ENCODE data around the gene HNRNPC.

The HNRNPC gene

GRCh38 chr14:21251215-21251614 lies 18.0 kb downstream of the HNRNPC start:
- H3K4me2 ChIP-seq (ENCODE audit: low read length) = no peak overlapping the region
- H3K79me1 ChIP-seq (ENCODE audit: low read length) = no peaks in the 10 kb centered on the region
- H3K4ac ChIP-seq (ENCODE audit: low read depth, low read length) = no peak overlapping the region
- no peak overlapping the region for H3K18ac ChIP-seq (ENCODE audit: low read length)
- H3K36me3 ChIP-seq (ENCODE audit: control insufficient read depth, insufficient read depth, low read length) = no peaks in the 10 kb centered on the region
- H2BK5ac ChIP-seq (ENCODE audit: low read length) = no peak overlapping the region
- H3K27me3 ChIP-seq (ENCODE audit: insufficient read depth, low read length, poor library complexity) = no peaks in the 10 kb centered on the region
- H3K9ac ChIP-seq (ENCODE audit: low read length) = no peak overlapping the region
- DNase-seq = no peak
- H4K5ac ChIP-seq (ENCODE audit: low read length) = no peak overlapping the region
- H2BK120ac ChIP-seq (ENCODE audit: low read depth, low read length) = no peak overlapping the region
- H3K4me1 ChIP-seq (ENCODE audit: control insufficient read depth, low read depth, low read length) = no peaks in the 10 kb centered on the region
- H3K23ac ChIP-seq (ENCODE audit: low read length) = no peak overlapping the region
- H3K27ac ChIP-seq (ENCODE audit: low read depth, low read length) = no peak overlapping the region
- no peak overlapping the region for H4K8ac ChIP-seq (ENCODE audit: low read depth, low read length)
- H2BK15ac ChIP-seq (replicated peaks; ENCODE audit: low read depth) = no peak overlapping the region
- peaks cover 90% of the 10 kb centered on the region for H3K79me2 ChIP-seq (ENCODE audit: control insufficient read depth, insufficient read depth, low read length)
- H2AK5ac ChIP-seq (ENCODE audit: low read length) = no peak overlapping the region
- no peak overlapping the region for H3K4me3 ChIP-seq (ENCODE audit: low read length)
- H3K56ac ChIP-seq (ENCODE audit: low read length) = no peak overlapping the region
- no CpG with 5 or more reads among the region's 5 CpGs for WGBS (ENCODE audit: extremely low coverage, insufficient coverage, low lambda C conversion rate)

GRCh38 chr14:21248739-21249411 lies 20.4 kb downstream of the HNRNPC start:
- Histone ChIP-seq H4K8ac (ENCODE audit: low read depth, low read length) (no peak overlapping the region), H3K79me2 (ENCODE audit: control insufficient read depth, insufficient read depth, low read length) (peaks cover 91% of the 10 kb centered on the region), H3K27me3 (ENCODE audit: insufficient read depth, low read length, poor library complexity) (no peaks in the 10 kb centered on the region), H3K36me3 (ENCODE audit: control insufficient read depth, insufficient read depth, low read length) (peaks cover 2% of the 10 kb centered on the region), H3K4ac (ENCODE audit: low read depth, low read length) (no peak overlapping the region), H3K27ac (ENCODE audit: low read depth, low read length) (no peak overlapping the region), H2BK15ac (replicated peaks; ENCODE audit: low read depth) (no peak overlapping the region), H3K9ac (ENCODE audit: low read length) (no peak overlapping the region), H3K23ac (ENCODE audit: low read length) (no peak overlapping the region), H3K18ac (ENCODE audit: low read length) (no peak overlapping the region), H2BK120ac (ENCODE audit: low read depth, low read length) (no peak overlapping the region), H2AK5ac (ENCODE audit: low read length) (no peak overlapping the region), H3K4me2 (ENCODE audit: low read length) (no peak overlapping the region), H2BK5ac (ENCODE audit: low read length) (no peak overlapping the region), H4K5ac (ENCODE audit: low read length) (no peak overlapping the region), H3K4me1 (ENCODE audit: control insufficient read depth, low read depth, low read length) (no peaks in the 10 kb centered on the region), H3K56ac (ENCODE audit: low read length) (no peak overlapping the region), H3K4me3 (ENCODE audit: low read length) (no peak overlapping the region), H3K79me1 (ENCODE audit: low read length) (peaks cover 1% of the 10 kb centered on the region)
- no peak for DNase-seq
- no CpG with 5 or more reads among the region's 8 CpGs for WGBS (ENCODE audit: extremely low coverage, insufficient coverage, low lambda C conversion rate)

GRCh38 chr14:21248338-21248737 lies 20.9 kb downstream of the HNRNPC start:
- DNase-seq = no peak
- Histone ChIP-seq H3K4ac (ENCODE audit: low read depth, low read length) (no peak overlapping the region), H3K4me2 (ENCODE audit: low read length) (no peak overlapping the region), H3K27me3 (ENCODE audit: insufficient read depth, low read length, poor library complexity) (no peaks in the 10 kb centered on the region), H2BK5ac (ENCODE audit: low read length) (no peak overlapping the region), H2AK5ac (ENCODE audit: low read length) (no peak overlapping the region), H4K5ac (ENCODE audit: low read length) (no peak overlapping the region), H3K56ac (ENCODE audit: low read length) (no peak overlapping the region), H3K18ac (ENCODE audit: low read length) (no peak overlapping the region), H3K36me3 (ENCODE audit: control insufficient read depth, insufficient read depth, low read length) (peaks cover 2% of the 10 kb centered on the region), H3K79me2 (ENCODE audit: control insufficient read depth, insufficient read depth, low read length) (peaks cover 90% of the 10 kb centered on the region), H3K9ac (ENCODE audit: low read length) (no peak overlapping the region), H2BK120ac (ENCODE audit: low read depth, low read length) (no peak overlapping the region), H3K4me3 (ENCODE audit: low read length) (no peak overlapping the region), H3K27ac (ENCODE audit: low read depth, low read length) (no peak overlapping the region), H2BK15ac (replicated peaks; ENCODE audit: low read depth) (no peak overlapping the region), H3K4me1 (ENCODE audit: control insufficient read depth, low read depth, low read length) (no peaks in the 10 kb centered on the region), H3K23ac (ENCODE audit: low read length) (no peak overlapping the region), H3K79me1 (ENCODE audit: low read length) (peaks cover 1% of the 10 kb centered on the region), H4K8ac (ENCODE audit: low read depth, low read length) (no peak overlapping the region)
- no CpG with 5 or more reads among the region's 1 CpG for WGBS (ENCODE audit: extremely low coverage, insufficient coverage, low lambda C conversion rate)

GRCh38 chr14:21245813-21246212 lies 23.4 kb downstream of the HNRNPC start:
- Histone ChIP-seq H3K18ac (ENCODE audit: low read length) (no peak overlapping the region), H3K56ac (ENCODE audit: low read length) (no peak overlapping the region), H3K23ac (ENCODE audit: low read length) (no peak overlapping the region), H4K5ac (ENCODE audit: low read length) (no peak overlapping the region), H3K4me2 (ENCODE audit: low read length) (no peak overlapping the region), H4K8ac (ENCODE audit: low read depth, low read length) (no peak overlapping the region), H3K9ac (ENCODE audit: low read length) (no peak overlapping the region), H3K27ac (ENCODE audit: low read depth, low read length) (no peak overlapping the region), H3K79me1 (ENCODE audit: low read length) (peaks cover 1% of the 10 kb centered on the region), H2BK5ac (ENCODE audit: low read length) (no peak overlapping the region), H2AK5ac (ENCODE audit: low read length) (no peak overlapping the region), H3K4ac (ENCODE audit: low read depth, low read length) (no peak overlapping the region), H2BK15ac (replicated peaks; ENCODE audit: low read depth) (no peak overlapping the region), H2BK120ac (ENCODE audit: low read depth, low read length) (no peak overlapping the region), H3K4me3 (ENCODE audit: low read length) (no peak overlapping the region), H3K79me2 (ENCODE audit: control insufficient read depth, insufficient read depth, low read length) (peaks cover 89% of the 10 kb centered on the region), H3K4me1 (ENCODE audit: control insufficient read depth, low read depth, low read length) (no peaks in the 10 kb centered on the region), H3K27me3 (ENCODE audit: insufficient read depth, low read length, poor library complexity) (no peaks in the 10 kb centered on the region), H3K36me3 (ENCODE audit: control insufficient read depth, insufficient read depth, low read length) (peaks cover 2% of the 10 kb centered on the region)
- no CpG with 5 or more reads among the region's 7 CpGs for WGBS (ENCODE audit: extremely low coverage, insufficient coverage, low lambda C conversion rate)
- DNase-seq = no peak

GRCh38 chr14:21244544-21244943 lies 24.7 kb downstream of the HNRNPC start:
- Histone ChIP-seq H2BK15ac (replicated peaks; ENCODE audit: low read depth) (no peak overlapping the region), H3K23ac (ENCODE audit: low read length) (no peak overlapping the region), H3K36me3 (ENCODE audit: control insufficient read depth, insufficient read depth, low read length) (peaks cover 2% of the 10 kb centered on the region), H3K56ac (ENCODE audit: low read length) (no peak overlapping the region), H3K27ac (ENCODE audit: low read depth, low read length) (no peak overlapping the region), H3K4me3 (ENCODE audit: low read length) (no peak overlapping the region), H2AK5ac (ENCODE audit: low read length) (no peak overlapping the region), H3K9ac (ENCODE audit: low read length) (no peak overlapping the region), H3K79me2 (ENCODE audit: control insufficient read depth, insufficient read depth, low read length) (peaks cover 89% of the 10 kb centered on the region), H3K4ac (ENCODE audit: low read depth, low read length) (no peak overlapping the region), H4K5ac (ENCODE audit: low read length) (no peak overlapping the region), H3K79me1 (ENCODE audit: low read length) (peaks cover 1% of the 10 kb centered on the region), H4K8ac (ENCODE audit: low read depth, low read length) (no peak overlapping the region), H2BK120ac (ENCODE audit: low read depth, low read length) (no peak overlapping the region), H2BK5ac (ENCODE audit: low read length) (no peak overlapping the region), H3K4me1 (ENCODE audit: control insufficient read depth, low read depth, low read length) (no peaks in the 10 kb centered on the region), H3K4me2 (ENCODE audit: low read length) (no peak overlapping the region), H3K27me3 (ENCODE audit: insufficient read depth, low read length, poor library complexity) (no peaks in the 10 kb centered on the region), H3K18ac (ENCODE audit: low read length) (no peak overlapping the region)
- no CpG with 5 or more reads among the region's 7 CpGs for WGBS (ENCODE audit: extremely low coverage, insufficient coverage, low lambda C conversion rate)
- DNase-seq = no peak

GRCh38 chr14:21241218-21241819 lies 27.9 kb downstream of the HNRNPC start:
- Histone ChIP-seq H2BK15ac (replicated peaks; ENCODE audit: low read depth) (no peak overlapping the region), H3K79me2 (ENCODE audit: control insufficient read depth, insufficient read depth, low read length) (peaks cover 86% of the 10 kb centered on the region), H3K79me1 (ENCODE audit: low read length) (peaks cover 1% of the 10 kb centered on the region), H2AK5ac (ENCODE audit: low read length) (no peak overlapping the region), H4K5ac (ENCODE audit: low read length) (no peak overlapping the region), H3K4me3 (ENCODE audit: low read length) (no peak overlapping the region), H3K27me3 (ENCODE audit: insufficient read depth, low read length, poor library complexity) (no peaks in the 10 kb centered on the region), H3K36me3 (ENCODE audit: control insufficient read depth, insufficient read depth, low read length) (peaks cover 2% of the 10 kb centered on the region), H3K4me2 (ENCODE audit: low read length) (no peak overlapping the region), H3K23ac (ENCODE audit: low read length) (no peak overlapping the region), H4K8ac (ENCODE audit: low read depth, low read length) (no peak overlapping the region), H3K4ac (ENCODE audit: low read depth, low read length) (no peak overlapping the region), H2BK5ac (ENCODE audit: low read length) (no peak overlapping the region), H3K27ac (ENCODE audit: low read depth, low read length) (no peak overlapping the region), H3K4me1 (ENCODE audit: control insufficient read depth, low read depth, low read length) (no peaks in the 10 kb centered on the region), H2BK120ac (ENCODE audit: low read depth, low read length) (no peak overlapping the region), H3K56ac (ENCODE audit: low read length) (no peak overlapping the region), H3K9ac (ENCODE audit: low read length) (no peak overlapping the region), H3K18ac (ENCODE audit: low read length) (no peak overlapping the region)
- WGBS (ENCODE audit: extremely low coverage, insufficient coverage, low lambda C conversion rate) = no CpG with 5 or more reads among the region's 1 CpG
- DNase-seq = no peak

All from mesendoderm (in vitro differentiated cells).